DMS53 (cell line): Measurements from ENCODE around the gene BICC1.

Source experiments
- DNase-seq: peaks from one replicate; lab custom pipeline; 2025; lab: John Stamatoyannopoulos, UW

Gene BICC1

DNA sequence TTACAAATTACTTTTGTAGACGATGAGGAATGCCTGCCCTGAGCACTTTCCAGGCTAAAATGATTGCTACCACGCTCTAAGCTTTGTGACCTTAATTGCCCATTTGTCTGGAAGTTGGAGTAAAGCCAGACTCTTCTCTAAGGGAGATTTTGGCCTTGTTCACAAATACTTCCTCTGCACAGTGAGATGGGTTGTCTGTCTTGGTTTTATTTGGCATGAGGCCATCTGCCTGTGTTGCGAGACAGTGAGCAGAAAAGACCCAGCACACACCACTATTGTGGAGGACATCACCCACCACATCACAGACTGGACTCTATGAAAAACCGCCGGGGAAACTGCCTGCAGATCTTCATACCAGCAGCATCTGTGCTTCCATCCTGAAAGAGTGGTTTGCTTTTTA lies 138.4 kb downstream of the BICC1 start:
- no peak for DNase-seq

DNA sequence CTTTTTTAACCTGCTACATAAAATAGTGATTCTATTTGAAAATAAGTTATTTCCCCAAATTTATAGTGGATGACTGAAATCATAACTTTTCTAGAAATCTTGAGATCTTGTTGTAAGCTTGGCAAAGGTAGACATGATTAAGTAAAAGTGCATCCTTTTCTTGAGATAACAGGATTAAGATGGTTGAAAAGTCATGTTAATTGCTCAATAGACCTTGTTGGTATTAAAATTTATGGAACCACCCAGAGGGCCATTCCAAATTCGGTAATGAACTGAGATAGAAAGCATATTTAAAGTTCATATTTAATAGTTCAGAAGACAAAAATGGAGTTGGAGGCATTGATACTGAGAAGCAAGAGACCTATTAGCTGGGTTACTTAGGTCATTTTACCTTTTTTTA lies 139.1 kb downstream of the BICC1 start:
- no peak for DNase-seq

DNA sequence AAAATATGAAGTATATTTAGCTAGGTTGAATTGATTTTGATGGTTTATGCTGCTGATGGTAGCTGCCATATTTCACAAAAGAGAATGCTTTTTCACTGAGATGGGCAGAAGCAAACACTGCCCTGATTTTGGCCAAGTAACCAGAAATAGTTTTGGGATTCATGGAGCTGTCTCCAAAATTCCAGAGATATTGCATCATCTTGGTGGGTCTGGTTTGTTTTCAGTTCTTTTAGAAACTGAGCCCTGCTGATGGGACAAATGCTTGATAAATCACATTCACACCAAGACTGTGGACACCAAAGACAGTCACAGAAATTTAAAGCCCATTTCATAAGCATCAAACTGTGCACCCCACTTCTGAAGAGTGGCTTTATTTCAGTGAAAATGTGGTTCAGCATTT lies 140.5 kb downstream of the BICC1 start:
- DNase-seq: no peak

DNA sequence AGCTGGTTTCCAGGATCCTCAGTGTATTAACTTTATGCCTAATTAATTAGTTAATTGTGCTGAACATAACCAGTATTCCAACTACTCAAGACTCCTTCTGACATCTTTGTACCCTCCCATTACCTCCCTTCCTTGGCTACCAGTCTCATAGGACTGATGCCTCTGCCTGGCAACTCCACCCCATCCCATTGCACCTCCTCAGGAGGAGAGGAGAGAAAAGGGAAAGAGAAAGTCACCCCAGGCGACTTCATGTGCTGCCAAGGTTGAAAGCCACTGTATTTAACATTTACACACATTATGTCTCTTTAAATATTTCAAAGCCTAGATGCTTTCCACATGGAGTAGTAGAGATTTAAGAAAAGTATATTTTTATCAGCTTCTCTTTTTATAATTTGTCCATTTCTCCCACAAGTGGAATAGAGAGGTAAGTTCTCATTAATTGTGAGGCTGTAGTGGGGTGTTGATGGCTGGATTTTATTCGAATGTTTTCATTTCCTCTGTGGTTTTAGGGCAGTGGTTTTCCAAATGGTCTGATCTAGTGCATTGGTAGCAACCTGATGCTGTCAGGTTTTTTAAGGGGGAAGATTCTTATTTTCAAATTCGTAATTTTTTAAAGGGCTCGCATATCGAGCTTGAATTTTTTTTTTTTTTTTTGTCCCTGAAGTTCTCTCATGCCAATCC lies 148.0 kb downstream of the BICC1 start:
- DNase-seq: no peak

DNA sequence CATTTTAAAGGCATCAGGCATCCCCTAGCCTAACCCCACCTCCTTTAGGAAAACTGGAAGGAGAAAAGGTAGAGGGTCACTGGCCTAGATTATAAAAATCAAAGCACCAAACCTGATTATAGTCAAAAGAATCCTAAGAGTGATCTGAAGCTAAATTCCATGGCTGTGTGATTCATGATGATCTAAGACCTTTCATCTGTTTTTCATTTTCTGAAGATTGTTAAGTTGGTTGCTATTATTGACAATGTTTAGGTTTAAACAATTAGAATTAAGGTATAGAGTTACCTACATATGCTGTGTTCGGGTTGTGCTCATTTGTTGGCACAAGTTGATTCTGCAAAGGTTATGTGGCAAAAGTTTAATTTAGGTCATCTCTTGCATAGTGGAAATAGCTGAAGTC lies 148.7 kb downstream of the BICC1 start:
- DNase-seq: no peak

DNA sequence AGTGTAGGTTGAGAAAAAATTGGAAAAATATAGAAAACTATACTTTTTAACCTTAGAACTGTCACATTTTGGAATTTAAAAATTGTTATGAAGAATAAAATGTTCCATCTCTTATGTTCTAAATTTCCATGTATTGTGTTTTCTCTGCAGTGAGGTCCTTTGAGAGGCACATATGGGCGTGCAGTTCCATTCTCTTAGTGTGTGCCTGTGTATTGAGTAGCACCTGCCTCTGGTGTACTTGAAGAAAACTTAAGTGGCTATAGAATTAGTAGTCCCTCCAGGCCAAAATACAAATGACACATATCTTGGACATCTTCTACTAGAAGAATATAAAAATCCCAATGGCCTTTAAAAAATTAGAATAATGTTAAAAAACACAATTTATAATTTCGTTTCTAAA lies 149.2 kb downstream of the BICC1 start:
- DNase-seq: peak; percentile 21

DNA sequence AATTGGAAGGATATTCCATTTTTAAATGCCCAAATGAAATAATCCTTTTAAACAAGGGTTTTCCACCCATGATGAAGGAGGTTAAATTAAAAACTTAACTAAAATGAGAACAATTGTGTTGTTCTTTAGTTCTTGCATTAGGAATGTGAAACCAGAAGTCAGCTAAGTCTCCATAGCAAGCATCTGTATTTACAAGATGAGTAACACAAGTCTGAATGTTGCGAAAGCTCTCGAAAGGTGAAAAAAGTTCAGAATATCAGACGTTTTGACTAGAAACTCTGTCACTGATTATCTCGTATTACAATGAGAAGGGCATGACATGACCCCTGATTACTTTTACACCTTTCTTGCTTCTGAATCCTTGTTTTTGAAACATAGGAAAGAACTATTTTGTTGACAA lies 149.6 kb downstream of the BICC1 start:
- peak; percentile 48 for DNase-seq

DNA sequence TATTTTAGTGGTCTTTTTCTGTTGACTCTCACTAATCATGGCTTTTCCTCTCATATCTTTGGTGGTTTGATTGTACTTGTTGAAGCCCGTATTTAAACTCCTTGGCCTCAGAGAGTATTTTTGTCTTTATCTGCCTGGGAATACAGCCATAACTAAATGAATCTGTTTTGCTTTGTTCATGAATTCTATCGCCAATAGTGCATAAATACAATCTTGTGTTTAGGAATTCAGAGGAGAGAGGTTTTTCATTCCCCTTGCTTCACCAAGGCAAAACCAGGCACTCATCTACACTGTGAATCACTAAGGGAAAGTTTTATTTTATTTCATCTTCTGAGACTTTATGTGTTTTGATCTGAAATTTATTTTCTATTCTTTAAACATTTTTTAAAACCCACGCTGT lies 152.7 kb downstream of the BICC1 start:
- DNase-seq: no peak

DNA sequence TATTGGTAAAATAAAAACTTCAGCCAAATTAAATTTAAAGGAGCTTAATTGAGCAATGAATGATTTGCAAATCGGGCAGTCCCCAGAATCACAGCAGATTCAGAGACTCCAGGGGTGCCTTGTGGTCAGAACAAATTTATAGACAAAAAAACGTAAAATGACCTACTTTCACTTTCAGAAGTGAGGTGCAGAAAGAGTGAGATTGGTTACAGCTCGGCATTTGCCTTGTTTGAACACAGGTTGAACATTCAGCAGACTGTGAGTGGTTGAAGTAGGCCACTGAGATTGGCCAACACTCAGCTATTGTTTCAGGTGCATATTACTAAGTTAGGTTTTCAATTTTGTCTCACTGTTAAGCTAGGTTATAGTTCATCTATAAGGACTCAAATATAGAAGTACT lies 153.4 kb downstream of the BICC1 start:
- peak; percentile 76 for DNase-seq

DNA sequence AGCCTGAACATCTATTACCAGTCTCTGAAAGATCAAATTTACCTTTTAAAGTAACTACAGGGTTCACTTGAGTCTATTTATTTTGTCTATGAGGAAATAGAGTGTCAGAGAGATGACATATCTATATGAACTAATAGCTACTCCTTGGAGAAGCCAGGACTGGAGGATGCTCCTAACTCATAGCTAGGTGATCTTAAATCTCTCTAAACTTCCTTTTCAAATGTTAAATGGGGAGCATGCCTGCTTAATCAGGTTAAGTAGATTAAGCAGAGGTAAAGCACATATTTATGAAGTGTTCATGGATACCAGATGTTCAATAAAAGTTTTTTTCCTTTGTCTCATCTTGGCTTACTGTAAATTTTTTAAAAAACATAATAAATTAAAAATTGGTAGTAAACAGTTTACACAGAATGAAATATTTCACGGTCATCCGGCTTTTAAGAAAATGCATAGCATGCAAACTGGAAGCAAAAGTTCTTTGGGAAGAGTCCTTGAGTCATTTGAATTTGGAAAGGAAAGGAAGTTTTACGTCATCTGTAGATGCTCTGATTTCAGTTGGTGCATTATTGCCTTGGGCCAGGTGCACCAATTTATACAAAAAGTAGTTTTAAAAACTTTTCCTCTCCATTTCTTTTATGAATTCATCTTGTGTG lies 155.1 kb downstream of the BICC1 start:
- DNase-seq: peak; percentile 16

DNA sequence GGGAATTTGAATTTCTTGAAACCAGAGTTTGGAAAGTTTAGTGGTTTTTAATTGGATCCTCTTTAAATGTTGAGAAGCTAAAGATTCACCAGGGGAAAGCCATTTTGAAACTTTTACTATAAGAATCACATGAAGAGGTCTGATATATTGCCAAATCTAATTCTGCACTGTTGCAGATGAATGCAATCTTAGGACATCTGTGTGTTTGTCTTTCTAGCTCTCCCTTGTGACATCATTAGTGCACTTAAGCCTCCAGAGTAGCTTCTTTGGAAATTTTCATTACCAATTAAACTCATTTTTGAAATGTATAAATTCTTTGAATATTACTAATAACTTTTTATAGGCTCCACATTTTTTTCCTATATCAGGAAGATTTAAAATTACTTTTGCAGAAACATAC lies 160.2 kb downstream of the BICC1 start:
- DNase-seq: no peak

DNA sequence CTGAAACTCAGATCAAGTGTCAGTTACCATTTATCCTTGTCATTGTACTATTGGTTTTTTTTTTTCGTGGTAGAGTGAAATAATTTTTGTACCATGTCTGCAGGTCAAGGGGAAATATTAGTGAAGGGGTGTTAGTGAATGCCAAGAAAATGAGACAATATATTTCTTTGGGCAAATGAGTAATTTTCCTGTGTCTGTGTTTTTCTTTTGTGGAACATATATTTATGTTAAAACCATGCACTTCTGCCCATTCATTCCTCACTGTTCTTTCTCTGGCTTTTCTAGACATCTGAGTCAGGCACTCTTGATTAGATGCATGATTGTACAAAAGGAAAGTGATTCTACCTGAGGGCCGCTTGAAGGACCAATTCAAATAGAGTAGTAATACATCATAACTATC lies 161.6 kb downstream of the BICC1 start:
- no peak for DNase-seq

DNA sequence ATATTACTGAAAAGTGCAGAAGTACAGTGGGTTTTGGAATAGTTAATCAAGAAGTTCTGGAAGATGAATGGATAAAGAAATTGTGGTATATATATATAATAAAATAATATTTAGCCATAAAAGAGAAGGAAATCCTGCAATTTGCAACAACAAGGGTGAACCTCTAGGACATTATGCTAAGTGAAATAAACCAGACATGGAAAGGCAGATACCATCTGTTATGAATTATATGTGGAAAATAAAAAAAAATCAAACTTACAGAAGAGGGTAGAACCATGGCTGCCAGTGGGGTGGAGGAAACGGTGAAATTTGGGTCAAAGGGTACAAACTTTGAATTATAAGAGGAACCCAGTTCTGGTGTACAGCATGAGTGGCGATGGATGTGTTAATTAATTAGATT lies 162.6 kb downstream of the BICC1 start:
- DNase-seq: no peak

DNA sequence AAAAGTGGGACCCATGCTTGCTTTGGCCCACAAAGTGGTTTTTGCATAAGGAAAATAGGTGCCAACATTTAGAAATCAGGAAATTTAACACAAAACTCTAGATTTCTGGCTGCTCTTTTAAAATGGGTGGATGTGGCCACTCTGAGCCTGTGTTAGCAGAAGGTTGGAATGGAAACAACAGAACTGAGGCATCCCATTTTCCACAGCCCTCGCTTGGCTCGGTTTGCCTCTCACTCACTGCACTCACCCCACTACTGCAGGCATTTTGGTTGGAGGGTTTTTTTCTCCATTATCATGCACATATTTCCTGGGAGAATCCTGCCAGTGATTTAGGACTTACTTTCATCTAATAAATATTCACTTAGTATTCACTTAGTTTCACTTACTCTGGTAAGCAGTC lies 178.9 kb downstream of the BICC1 start:
- DNase-seq: no peak

DNA sequence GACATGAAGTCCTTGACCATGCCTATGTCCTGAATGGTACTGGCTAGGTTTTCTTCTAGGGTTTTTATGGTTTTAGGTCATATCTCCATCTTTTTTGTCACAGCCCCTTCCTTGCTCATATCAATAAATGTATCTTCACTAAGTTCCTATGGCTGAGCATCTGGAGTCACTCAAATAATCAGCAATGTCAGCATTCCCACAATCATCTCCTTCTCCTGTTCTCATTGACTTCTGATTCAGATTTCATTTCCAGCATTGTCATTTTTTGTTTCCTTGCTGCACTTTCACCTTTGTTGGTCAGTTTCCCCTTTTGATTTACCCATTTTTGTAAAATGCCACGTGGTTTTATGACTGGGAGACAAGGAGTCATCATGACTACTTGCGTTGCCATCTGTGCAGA lies 181.2 kb downstream of the BICC1 start:
- DNase-seq: no peak

DNA sequence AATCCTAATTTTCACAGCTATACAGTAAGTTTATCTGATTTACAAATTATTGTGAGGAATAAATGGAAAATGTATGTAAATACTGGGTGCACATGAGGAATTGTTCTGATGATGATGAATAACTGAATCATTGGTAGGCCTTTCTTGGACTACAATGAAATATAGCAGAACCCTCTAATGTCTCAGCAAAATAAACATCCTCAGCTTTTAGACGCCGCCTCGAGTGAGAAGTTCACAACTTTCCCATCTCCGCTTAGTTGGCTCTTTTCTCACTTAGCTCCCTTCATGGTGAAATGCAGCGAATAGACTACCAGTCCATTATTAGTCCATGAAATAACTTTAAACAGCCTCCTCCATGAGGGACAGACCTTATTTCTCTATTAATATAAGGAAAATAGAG lies 182.3 kb downstream of the BICC1 start:
- DNase-seq: no peak

DNA sequence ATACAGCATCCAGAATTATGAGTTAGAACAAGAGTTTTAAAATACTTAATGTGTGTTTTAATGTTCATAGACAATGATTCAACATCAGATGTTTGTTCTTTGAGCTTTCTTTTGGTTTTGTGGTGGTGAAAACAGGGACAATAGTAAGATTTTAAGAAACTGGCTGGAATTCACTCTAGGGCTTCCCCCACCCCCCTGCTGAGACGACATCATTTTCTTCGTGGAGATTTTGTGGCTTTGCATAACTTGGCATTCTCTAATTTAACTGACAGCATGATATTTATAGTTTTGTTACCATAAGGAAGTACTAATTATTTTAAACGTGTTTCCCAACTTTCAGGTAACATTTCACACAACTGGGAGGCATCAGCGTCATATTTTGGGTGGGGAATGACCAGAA lies 184.1 kb downstream of the BICC1 start:
- DNase-seq: no peak

DNA sequence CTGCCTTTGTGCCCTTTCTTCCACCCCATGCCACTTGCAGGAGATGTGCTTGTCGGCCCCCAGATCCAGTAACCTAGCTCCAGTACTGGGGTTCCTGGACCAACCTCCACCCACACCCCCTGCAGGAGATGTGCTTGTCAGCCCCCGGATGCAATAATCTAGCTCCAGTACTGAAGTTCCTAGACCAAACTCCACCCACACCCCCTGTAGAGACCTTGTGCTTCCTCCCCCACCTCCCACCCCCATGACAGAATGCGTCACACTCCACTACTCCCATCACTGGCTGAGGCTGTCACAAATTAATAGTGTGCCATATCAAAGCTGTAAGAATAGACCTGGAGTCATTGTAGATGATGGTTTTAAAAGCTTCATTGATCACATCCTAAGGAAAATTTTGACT lies 185.0 kb downstream of the BICC1 start:
- DNase-seq: no peak

DNA sequence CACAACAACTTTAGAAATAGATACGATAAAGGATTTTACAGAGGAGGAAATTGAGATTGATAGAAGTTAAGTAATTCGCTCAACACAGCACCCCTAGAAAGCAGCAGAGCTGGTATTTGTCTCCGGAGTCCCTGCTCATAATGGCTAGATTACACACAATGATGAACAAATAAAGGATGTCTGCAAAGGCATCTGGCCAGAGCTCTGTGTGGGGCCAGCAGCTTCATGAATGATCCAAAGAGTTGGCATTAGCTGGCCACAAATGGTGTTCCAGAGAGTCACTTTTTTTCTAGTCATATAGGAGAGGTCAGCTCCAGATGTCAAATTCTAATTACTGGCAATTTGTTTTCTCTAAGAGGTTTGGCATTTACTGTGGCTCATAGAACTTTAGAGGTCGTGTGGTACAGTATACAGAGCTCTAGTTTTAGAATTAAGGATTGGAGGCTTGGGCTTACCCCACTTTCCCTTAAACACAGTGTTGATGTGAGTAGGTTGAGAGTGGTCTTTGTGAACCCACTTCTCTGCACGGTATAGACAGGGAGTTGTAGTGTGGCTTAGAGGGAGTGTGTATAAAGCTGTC lies 186.2 kb downstream of the BICC1 start:
- no peak for DNase-seq

DNA sequence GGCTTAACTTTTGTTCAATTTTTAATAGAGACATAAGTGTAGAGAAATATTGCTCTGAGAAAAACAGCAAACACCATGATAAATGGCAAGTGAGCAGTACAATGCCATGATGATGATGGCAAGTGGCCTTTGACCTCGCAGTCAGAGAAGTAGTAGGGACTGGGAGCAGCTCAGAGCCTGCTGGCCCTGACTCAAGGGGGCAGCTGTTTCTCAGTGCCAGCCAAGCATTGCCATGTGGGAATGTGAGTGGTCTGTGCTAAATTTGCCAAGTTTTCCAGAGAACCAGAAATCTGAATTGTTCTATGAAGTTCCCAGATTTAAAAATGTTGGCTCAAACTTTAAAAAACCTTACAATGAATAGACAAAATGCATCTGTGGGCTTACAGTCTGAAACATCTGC lies 187.9 kb downstream of the BICC1 start:
- no peak for DNase-seq

DNA sequence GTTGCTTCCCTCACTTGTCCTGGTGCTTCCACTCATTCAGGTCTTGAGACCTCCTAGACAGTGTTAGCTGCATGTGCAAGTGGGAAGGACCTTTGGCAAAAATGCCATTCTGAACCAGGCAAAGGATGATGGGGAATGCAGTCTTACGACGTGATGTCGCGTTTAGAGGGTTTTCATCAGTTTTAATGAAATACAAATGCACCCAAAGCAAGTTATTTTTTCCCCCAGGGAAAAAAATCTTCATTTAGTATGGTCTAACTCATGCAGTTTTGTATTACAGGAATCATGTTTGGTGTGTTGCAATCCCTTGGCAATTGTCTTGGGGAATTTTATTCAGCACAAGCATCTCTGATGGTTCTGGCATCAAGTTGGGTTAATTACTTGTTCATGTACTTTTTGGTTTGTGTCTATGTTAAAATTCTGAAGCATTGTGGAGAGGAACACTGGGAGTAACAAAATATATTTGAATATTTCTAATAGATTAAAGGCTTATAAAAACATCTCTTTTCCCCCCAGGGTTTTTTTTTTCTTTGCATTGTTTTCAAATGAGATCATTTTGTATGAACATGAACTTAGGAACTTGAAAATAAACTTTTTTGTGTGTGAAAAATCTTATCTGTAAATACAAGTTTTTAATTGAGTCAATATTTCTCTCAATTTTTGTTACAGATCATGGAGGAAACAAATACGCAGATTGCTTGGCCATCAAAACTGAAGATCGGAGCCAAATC lies 188.9 kb downstream of the BICC1 start:
- no peak for DNase-seq

DNA sequence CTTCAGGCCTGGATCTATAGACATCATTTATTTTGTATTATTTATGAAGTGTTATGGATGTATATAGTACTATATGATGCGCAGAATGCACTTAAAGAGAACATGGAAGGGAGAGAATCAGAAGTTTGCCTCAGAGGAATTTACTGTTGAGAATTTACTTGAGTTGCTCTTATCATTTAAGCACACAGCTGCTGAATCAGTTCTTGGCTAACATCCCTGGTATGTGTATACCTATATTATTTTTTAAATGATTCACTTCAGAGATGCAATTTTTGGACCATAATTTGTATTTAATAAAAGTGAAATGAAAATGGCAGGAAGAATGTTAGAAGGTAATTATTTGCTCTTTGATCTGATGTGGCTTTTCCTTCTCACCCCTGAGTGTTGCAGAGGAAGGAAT lies 191.6 kb downstream of the BICC1 start:
- DNase-seq: no peak

DNA sequence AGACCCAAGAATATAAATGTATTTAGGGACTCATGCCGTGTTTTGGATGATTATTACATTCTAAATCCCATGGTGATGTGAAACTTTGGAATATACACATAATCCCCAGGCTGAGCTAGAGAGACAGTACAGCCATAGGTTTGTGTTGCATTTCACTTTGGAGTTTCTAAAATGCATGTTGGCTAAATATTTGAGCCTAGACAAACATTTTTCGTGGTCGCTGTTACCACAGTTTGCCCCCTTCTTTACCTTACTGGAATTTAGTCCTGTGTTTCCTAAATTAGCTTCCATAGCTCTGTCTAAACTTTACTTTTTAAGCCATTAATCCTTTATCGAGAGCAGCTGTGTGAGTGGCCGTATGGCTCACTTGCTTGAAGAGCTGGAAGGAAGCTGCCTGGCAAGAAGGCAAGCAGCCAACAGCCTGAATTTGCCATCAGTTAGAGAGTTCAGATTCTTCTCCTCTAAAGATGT lies 192.0 kb downstream of the BICC1 start:
- no peak for DNase-seq
